Measurements from ENCODE around the gene DIAPH3. TPM values are rescaled to one million over a fixed set of nuclear protein-coding genes. Genes with fewer than 3 reads are reported as not detected.

DIAPH3 gene
- polyA plus RNA-seq, 2 of the 4 experiments (the other 2 are of a cell fraction): 10.8 to 13.6 TPM

- no peak for FAIRE-seq
- no peak for TF ChIP-seq CHD2 (IDR thresholded peaks at IDR 0.05; ENCODE audit: low read length, partially characterized antibody)
- no peak for TF ChIP-seq HDAC2 (IDR thresholded peaks at IDR 0.05)
- TF ChIP-seq RCOR1 (IDR thresholded peaks at IDR 0.05; ENCODE audit: low read depth, low read length): no peak
- no peak for TF ChIP-seq POLR2A (IDR thresholded peaks at IDR 0.05; ENCODE audit: low read length)
- no peak for TF ChIP-seq SMC3 (IDR thresholded peaks at IDR 0.05)
- TF ChIP-seq FOSL2 (IDR thresholded peaks at IDR 0.05): no peak
- TF ChIP-seq FOSL2 (CRISPR knock-in tag; IDR thresholded peaks at IDR 0.05): no peak
- TF ChIP-seq JUN (IDR thresholded peaks at IDR 0.05): no peak
- no peak for TF ChIP-seq HOXA7 (CRISPR knock-in tag; IDR thresholded peaks at IDR 0.05)
- no peak for TF ChIP-seq E2F6 (IDR thresholded peaks at IDR 0.05; ENCODE audit: borderline replicate concordance, low read depth)
- no peak for TF ChIP-seq HEYL (CRISPR knock-in tag; IDR thresholded peaks at IDR 0.05)
- TF ChIP-seq NFE2L2 (conservative IDR thresholded peaks at IDR 0.05; ENCODE audit: low read length): no peak
- TF ChIP-seq FOSB (CRISPR knock-in tag; IDR thresholded peaks at IDR 0.05): no peak
- TF ChIP-seq RNF2 (IDR thresholded peaks at IDR 0.05; ENCODE audit: borderline replicate concordance, low read depth): no peak
- no peak for TF ChIP-seq ZNF302 (CRISPR knock-in tag; IDR thresholded peaks at IDR 0.05)
- no peak for TF ChIP-seq CBX2 (IDR thresholded peaks at IDR 0.05; ENCODE audit: borderline replicate concordance, low read depth)
- no peak for TF ChIP-seq MYC (IDR thresholded peaks at IDR 0.05; ENCODE audit: borderline replicate concordance, low read length)
- TF ChIP-seq CHD4 (IDR thresholded peaks at IDR 0.05; ENCODE audit: borderline replicate concordance): no peak
- Histone ChIP-seq H3K4me2 (no peak overlapping the region), H3K27ac (no peak overlapping the region), H3K4me3 (no peak overlapping the region), H3K4me1 (no peaks in the 10 kb centered on the region), H3K9me3 (no peaks in the 10 kb centered on the region)
- CTCF ChIA-PET: no interaction called here
- POLR2A ChIA-PET: no interaction called here
- no peak for DNase-seq (ENCODE audit: low read depth in 1 of 2, low spot score in 1 of 2)
- 92% methylated on average over 3 of the region's 3 CpGs for WGBS (ENCODE audit: missing lambda C conversion rate)
- ATAC-seq: no peak
Observed at GRCh38 chr13:59665732-59666131, 498.0 kb downstream of the DIAPH3 start.

- ChIA-PET CTCF (no interaction called here), POLR2A (no interaction called here)
- WGBS (ENCODE audit: missing lambda C conversion rate): 84% methylated on average over 1 of the region's 1 CpG
- no peak for TF ChIP-seq TFCP2L1 (CRISPR knock-in tag; IDR thresholded peaks at IDR 0.05)
- TF ChIP-seq CEBPB (IDR thresholded peaks at IDR 0.05): no peak
- TF ChIP-seq, protein P1, sequence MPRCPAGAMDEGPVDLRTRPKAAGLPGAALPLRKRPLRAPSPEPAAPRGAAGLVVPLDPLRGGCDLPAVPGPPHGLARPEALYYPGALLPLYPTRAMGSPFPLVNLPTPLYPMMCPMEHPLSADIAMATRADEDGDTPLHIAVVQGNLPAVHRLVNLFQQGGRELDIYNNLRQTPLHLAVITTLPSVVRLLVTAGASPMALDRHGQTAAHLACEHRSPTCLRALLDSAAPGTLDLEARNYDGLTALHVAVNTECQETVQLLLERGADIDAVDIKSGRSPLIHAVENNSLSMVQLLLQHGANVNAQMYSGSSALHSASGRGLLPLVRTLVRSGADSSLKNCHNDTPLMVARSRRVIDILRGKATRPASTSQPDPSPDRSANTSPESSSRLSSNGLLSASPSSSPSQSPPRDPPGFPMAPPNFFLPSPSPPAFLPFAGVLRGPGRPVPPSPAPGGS (IDR thresholded peaks at IDR 0.05): no peak
- TF ChIP-seq E2F6 (IDR thresholded peaks at IDR 0.05; ENCODE audit: borderline replicate concordance, low read depth): no peak
- TF ChIP-seq CHD4 (IDR thresholded peaks at IDR 0.05; ENCODE audit: borderline replicate concordance): no peak
- TF ChIP-seq CBX8 (IDR thresholded peaks at IDR 0.05): no peak
- TF ChIP-seq CHD2 (IDR thresholded peaks at IDR 0.05; ENCODE audit: low read length, partially characterized antibody): no peak
- TF ChIP-seq TP53 (CRISPR knock-in tag; IDR thresholded peaks at IDR 0.05): no peak
- TF ChIP-seq KDM1A (IDR thresholded peaks at IDR 0.05; ENCODE audit: low read depth): no peak
- TF ChIP-seq ESRRA (IDR thresholded peaks at IDR 0.05; ENCODE audit: borderline replicate concordance, low read length): no peak
- no peak for TF ChIP-seq EHF (CRISPR knock-in tag; IDR thresholded peaks at IDR 0.05)
- TF ChIP-seq, protein P2, sequence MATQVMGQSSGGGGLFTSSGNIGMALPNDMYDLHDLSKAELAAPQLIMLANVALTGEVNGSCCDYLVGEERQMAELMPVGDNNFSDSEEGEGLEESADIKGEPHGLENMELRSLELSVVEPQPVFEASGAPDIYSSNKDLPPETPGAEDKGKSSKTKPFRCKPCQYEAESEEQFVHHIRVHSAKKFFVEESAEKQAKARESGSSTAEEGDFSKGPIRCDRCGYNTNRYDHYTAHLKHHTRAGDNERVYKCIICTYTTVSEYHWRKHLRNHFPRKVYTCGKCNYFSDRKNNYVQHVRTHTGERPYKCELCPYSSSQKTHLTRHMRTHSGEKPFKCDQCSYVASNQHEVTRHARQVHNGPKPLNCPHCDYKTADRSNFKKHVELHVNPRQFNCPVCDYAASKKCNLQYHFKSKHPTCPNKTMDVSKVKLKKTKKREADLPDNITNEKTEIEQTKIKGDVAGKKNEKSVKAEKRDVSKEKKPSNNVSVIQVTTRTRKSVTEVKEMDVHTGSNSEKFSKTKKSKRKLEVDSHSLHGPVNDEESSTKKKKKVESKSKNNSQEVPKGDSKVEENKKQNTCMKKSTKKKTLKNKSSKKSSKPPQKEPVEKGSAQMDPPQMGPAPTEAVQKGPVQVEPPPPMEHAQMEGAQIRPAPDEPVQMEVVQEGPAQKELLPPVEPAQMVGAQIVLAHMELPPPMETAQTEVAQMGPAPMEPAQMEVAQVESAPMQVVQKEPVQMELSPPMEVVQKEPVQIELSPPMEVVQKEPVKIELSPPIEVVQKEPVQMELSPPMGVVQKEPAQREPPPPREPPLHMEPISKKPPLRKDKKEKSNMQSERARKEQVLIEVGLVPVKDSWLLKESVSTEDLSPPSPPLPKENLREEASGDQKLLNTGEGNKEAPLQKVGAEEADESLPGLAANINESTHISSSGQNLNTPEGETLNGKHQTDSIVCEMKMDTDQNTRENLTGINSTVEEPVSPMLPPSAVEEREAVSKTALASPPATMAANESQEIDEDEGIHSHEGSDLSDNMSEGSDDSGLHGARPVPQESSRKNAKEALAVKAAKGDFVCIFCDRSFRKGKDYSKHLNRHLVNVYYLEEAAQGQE (IDR thresholded peaks at IDR 0.05): no peak
- TF ChIP-seq NFE2L2 (conservative IDR thresholded peaks at IDR 0.05; ENCODE audit: low read length): no peak
- TF ChIP-seq POLR2AphosphoS2 (conservative IDR thresholded peaks at IDR 0.05; ENCODE audit: low read length): no peak
- TF ChIP-seq, protein P3, sequence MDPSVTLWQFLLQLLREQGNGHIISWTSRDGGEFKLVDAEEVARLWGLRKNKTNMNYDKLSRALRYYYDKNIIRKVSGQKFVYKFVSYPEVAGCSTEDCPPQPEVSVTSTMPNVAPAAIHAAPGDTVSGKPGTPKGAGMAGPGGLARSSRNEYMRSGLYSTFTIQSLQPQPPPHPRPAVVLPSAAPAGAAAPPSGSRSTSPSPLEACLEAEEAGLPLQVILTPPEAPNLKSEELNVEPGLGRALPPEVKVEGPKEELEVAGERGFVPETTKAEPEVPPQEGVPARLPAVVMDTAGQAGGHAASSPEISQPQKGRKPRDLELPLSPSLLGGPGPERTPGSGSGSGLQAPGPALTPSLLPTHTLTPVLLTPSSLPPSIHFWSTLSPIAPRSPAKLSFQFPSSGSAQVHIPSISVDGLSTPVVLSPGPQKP (IDR thresholded peaks at IDR 0.05; ENCODE audit: low read depth, low read length): no peak
- TF ChIP-seq HDAC2 (IDR thresholded peaks at IDR 0.05): no peak
- TF ChIP-seq HES2 (IDR thresholded peaks at IDR 0.05): no peak
- no peak for TF ChIP-seq HOXB5 (CRISPR knock-in tag; IDR thresholded peaks at IDR 0.05)
- no peak for TF ChIP-seq EP300 (IDR thresholded peaks at IDR 0.05)
- no peak for TF ChIP-seq HEYL (CRISPR knock-in tag; IDR thresholded peaks at IDR 0.05)
- FAIRE-seq: no peak
- no peak for ATAC-seq
- H3K4me1 ChIP-seq: no peaks in the 10 kb centered on the region
- no peak overlapping the region for H3K4me3 ChIP-seq
- no peak for DNase-seq (ENCODE audit: low read depth in 1 of 2, low spot score in 1 of 2)
- no peaks in the 10 kb centered on the region for H3K9me3 ChIP-seq
- H3K4me2 ChIP-seq: no peak overlapping the region
- no peak overlapping the region for H3K27ac ChIP-seq
Observed at GRCh38 chr13:59665184-59665583, 498.5 kb downstream of the DIAPH3 start.
